SU-DHL-6 (cell line): Measurements from ENCODE around the gene LRRIQ3.

Source experiments
- H2AFZ ChIP-seq: fragments of 200-600 bp; sonication (generic); 2 replicates; pipeline ENCODE4 v1.6.1; 2014; ENCODE audit warnings: low read depth, mild to moderate bottlenecking, moderate library complexity, mixed read lengths, antibody characterized with exemption, low read length; ENCODE audit not compliant: severe bottlenecking
- H3F3A ChIP-seq: fragments of 200-600 bp; shearing (Covaris generic); 2 replicates; pipeline ENCODE4 v1.6.0; 2016; ENCODE audit warnings: antibody characterized with exemption, mild to moderate bottlenecking; ENCODE audit not compliant: insufficient read depth
- H3K27ac ChIP-seq: fragments of 200-600 bp; sonication (generic); 2 replicates; pipeline ENCODE4 v1.5.1; 2016; ENCODE audit warnings: low read depth, mild to moderate bottlenecking, low read length, moderate library complexity, mixed read lengths
- H3K27me3 ChIP-seq: fragments of 200-600 bp; sonication (generic), shearing (Covaris generic); 2 replicates; pipeline ENCODE4 v1.6.0; 2014; ENCODE audit warnings: mild to moderate bottlenecking, low read length
- H3K36me3 ChIP-seq: fragments of 200-600 bp; sonication (generic); 2 replicates; pipeline ENCODE4 v1.6.1; 2014; ENCODE audit warnings: mild to moderate bottlenecking, low read length, mixed read lengths
- H3K4me2 ChIP-seq: fragments of 300-600, 200-600 bp; shearing (Covaris generic), sonication (generic); 2 replicates; pipeline ENCODE4 v1.6.0; 2014; ENCODE audit warnings: low read length, low read depth, mild to moderate bottlenecking; ENCODE audit not compliant: poor library complexity, severe bottlenecking
- H3K4me3 ChIP-seq: fragments of 200-600 bp; sonication (generic); 2 replicates; pipeline ENCODE4 v1.5.1; 2014; ENCODE audit warnings: antibody characterized with exemption, low read length, mild to moderate bottlenecking, mixed read lengths; ENCODE audit not compliant: insufficient read depth, poor library complexity, severe bottlenecking
- H3K79me2 ChIP-seq: fragments of 200-600 bp; sonication (generic); 2 replicates; pipeline ENCODE4 v1.6.1; 2014; ENCODE audit warnings: mild to moderate bottlenecking, low read length, moderate library complexity; ENCODE audit not compliant: insufficient read depth
- H3K9ac ChIP-seq: fragments of 200-600 bp; sonication (generic); 2 replicates; pipeline ENCODE4 v1.7.0; 2014; ENCODE audit warnings: mild to moderate bottlenecking, low read length
- H3K9me2 ChIP-seq: fragments of 200-600 bp; sonication (generic); replicated peaks from 2 replicates; pipeline ENCODE4 v1.6.1; 2014; ENCODE audit warnings: low read length; ENCODE audit not compliant: insufficient read depth
- H3K9me3 ChIP-seq: fragments of 200-600 bp; sonication (generic); 2 replicates; pipeline ENCODE4 v1.6.1; 2014; ENCODE audit warnings: low read length, mixed read lengths; ENCODE audit not compliant: insufficient read depth
- H4K20me1 ChIP-seq: fragments of 200-600 bp; sonication (generic); 2 replicates; pipeline ENCODE4 v1.6.1; 2014; ENCODE audit warnings: low read depth, mild to moderate bottlenecking, antibody characterized with exemption, low read length, moderate library complexity, mixed read lengths
- EZH2phosphoT487 ChIP-seq: fragments of 200-600 bp; sonication (generic), shearing (Covaris generic); conservative IDR thresholded peaks from 2 replicates; pipeline ENCODE4 v1.6.1; 2018; ENCODE audit warnings: mild to moderate bottlenecking, antibody characterized with exemption, low read length, moderate library complexity, mixed read lengths
- TF ChIP-seq, protein P1 (sequence below): fragments of 200-600 bp; sonication (generic); IDR thresholded peaks from one replicate; pipeline ENCODE4 v1.5.1; 2017; ENCODE audit warnings: antibody characterized with exemption, mild to moderate bottlenecking, low read length, moderate library complexity; ENCODE audit not compliant: insufficient read depth, poor library complexity, severe bottlenecking

LRRIQ3 gene

DNA sequence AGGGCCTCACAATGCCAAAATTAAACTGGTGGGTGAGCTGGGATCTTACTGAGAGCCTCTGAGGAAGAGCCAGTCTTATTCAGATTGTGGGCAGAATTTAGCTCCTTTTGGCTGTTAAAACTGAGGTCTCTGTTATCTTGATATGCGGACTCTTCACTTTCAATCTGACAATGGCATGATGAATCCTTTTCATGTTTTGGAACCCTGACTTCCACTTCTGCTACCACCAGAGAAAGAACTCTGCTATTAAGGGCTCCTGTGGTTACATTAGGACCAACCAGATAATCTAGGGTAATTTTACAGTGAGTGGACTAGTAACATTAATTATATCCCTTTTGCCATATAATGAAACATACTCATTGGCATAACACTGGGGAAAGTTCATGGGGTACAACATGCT lies 219.0 kb downstream of the LRRIQ3 start:
- H2AFZ ChIP-seq: no peak overlapping the region
- H3K4me3 ChIP-seq: no peak overlapping the region
- TF ChIP-seq, protein P1, sequence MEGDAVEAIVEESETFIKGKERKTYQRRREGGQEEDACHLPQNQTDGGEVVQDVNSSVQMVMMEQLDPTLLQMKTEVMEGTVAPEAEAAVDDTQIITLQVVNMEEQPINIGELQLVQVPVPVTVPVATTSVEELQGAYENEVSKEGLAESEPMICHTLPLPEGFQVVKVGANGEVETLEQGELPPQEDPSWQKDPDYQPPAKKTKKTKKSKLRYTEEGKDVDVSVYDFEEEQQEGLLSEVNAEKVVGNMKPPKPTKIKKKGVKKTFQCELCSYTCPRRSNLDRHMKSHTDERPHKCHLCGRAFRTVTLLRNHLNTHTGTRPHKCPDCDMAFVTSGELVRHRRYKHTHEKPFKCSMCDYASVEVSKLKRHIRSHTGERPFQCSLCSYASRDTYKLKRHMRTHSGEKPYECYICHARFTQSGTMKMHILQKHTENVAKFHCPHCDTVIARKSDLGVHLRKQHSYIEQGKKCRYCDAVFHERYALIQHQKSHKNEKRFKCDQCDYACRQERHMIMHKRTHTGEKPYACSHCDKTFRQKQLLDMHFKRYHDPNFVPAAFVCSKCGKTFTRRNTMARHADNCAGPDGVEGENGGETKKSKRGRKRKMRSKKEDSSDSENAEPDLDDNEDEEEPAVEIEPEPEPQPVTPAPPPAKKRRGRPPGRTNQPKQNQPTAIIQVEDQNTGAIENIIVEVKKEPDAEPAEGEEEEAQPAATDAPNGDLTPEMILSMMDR: no peak
- no peak for TF ChIP-seq EZH2phosphoT487
- H3K9me2 ChIP-seq: no peaks in the 10 kb centered on the region
- H3K36me3 ChIP-seq: no peaks in the 10 kb centered on the region
- H3K27me3 ChIP-seq: no peaks in the 10 kb centered on the region
- H3K9me3 ChIP-seq: no peaks in the 10 kb centered on the region
- H3K79me2 ChIP-seq: no peaks in the 10 kb centered on the region
- no peaks in the 10 kb centered on the region for H3F3A ChIP-seq
- H4K20me1 ChIP-seq: no peaks in the 10 kb centered on the region
- H3K9ac ChIP-seq: no peak overlapping the region
- no peak overlapping the region for H3K4me2 ChIP-seq
- H3K27ac ChIP-seq: no peak overlapping the region
